GM19463 (cell line): ENCODE results near the gene TGIF2LY.
"Not testable (repeated sequence)": the region's sequence is repeated elsewhere in the genome, so short reads cannot be mapped to it uniquely, and the experiment has no call there.

Source experiments
- ATAC-seq: cut with Tn5 transposase; IDR thresholded peaks from one replicate; pipeline ENCODE4 v1.9.1; 2021; ENCODE audit warnings: mild to moderate bottlenecking, moderate library complexity; ENCODE audit not compliant: unreplicated experiment

Gene TGIF2LY

GRCh38 chrY:3578767-3579166, at the start of gene TGIF2LY:
TGIF2LY (plus strand) TSS chrY:3579067; CDS start chrY:3579245, 178 bp downstream.
- not testable (repeated sequence) for ATAC-seq
